Activated CD4-positive, alpha-beta memory T cell treated with anti-CD3 and anti-CD28 coated beads, Interleukin-2, amount 10 ng/mL, durations not matched to agents 7 days and 5 days (primary cell): Measurements from ENCODE around the gene RNF220. TPM values are rescaled to one million over a fixed set of nuclear protein-coding genes. Genes with fewer than 3 reads are reported as not detected.

Experiments used
- CTCF ChIA-PET: fragments of 350-600 bp; sonication (Branson Sonifier 250); formaldehyde crosslinking; loops from one replicate; lab custom pipeline; 2021; ENCODE audit warnings: antibody characterized with exemption, inconsistent platforms; lab: Charles Lee
- POLR2A ChIA-PET: fragments of 350-600 bp; sonication (Branson Sonifier 250); formaldehyde crosslinking; loops from one replicate; lab custom pipeline; 2021; ENCODE audit warnings: antibody characterized with exemption; lab: Charles Lee
- DNase-seq: peaks from one replicate; pipeline ENCODE4 v3.0.0-alpha.2; 2020
- H3K27ac Mint-ChIP-seq: one replicate; pipeline ENCODE4 v1.8.0; 2021; ENCODE audit warnings: mild to moderate bottlenecking, mixed read lengths
- H3K27me3 Mint-ChIP-seq: one replicate; pipeline ENCODE4 v1.8.0; 2021; ENCODE audit warnings: mixed read lengths
- H3K36me3 Mint-ChIP-seq: one replicate; pipeline ENCODE4 v1.8.0; 2021; ENCODE audit warnings: low read depth, mixed read lengths
- H3K4me1 Mint-ChIP-seq: one replicate; pipeline ENCODE4 v1.8.0; 2021; ENCODE audit warnings: mixed read lengths
- H3K4me3 Mint-ChIP-seq: one replicate; pipeline ENCODE4 v1.8.0; 2021; ENCODE audit warnings: mild to moderate bottlenecking, mixed read lengths
- H3K9me3 Mint-ChIP-seq: one replicate; pipeline ENCODE4 v1.8.0; 2021; ENCODE audit warnings: mixed read lengths
- total RNA-seq, 2 experiments: library from RNA; stranded (reverse); gene quantifications; one replicate each; pipeline ENCODE4 v1.2.3, GENCODE V29; 2021

Gene RNF220
- total RNA-seq, 2 experiments from 2014 or later, result 69.0 to 70.7 TPM

GRCh38 chr1:44425341-44426082 lies 20.5 kb downstream of the RNF220 start:
- peaks cover 3% of the 10 kb centered on the region for H3K4me1 Mint-ChIP-seq
- H3K9me3 Mint-ChIP-seq, result no peaks in the 10 kb centered on the region
- DNase-seq, result no peak
- no peak overlapping the region for H3K4me3 Mint-ChIP-seq
- no peaks in the 10 kb centered on the region for H3K36me3 Mint-ChIP-seq
- H3K27me3 Mint-ChIP-seq, result peaks cover 76% of the 10 kb centered on the region
- POLR2A ChIA-PET, result no interaction called here
- CTCF ChIA-PET, result no interaction called here
- H3K27ac Mint-ChIP-seq, result no peak overlapping the region

- no peak for DNase-seq
- CTCF ChIA-PET, result no interaction called here
- H3K27me3 Mint-ChIP-seq, result peaks cover 41% of the 10 kb centered on the region
These were observed 26.8 kb downstream of the RNF220 start for GRCh38 chr1:44431861-44432260.

DNA sequence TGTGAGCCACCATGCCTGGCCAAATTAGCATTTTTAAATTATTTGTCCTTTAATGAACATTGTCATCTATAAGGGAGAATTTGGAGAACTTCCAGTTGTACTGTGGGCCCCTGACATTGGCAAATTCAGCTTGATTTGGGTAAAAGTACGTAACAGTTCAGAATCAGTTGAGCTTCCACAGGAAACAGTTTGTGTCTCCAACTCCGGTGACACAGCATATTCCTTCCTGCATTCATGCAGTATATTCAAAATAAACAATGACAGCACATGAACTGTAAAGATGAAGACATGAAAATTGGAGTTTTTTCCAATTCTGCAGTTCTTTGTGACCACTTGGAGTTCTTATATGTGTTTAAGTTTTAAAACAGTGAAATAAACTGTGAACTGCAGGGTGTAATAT lies 28.2 kb downstream of the RNF220 start:
- Mint-ChIP-seq H3K36me3 (no peaks in the 10 kb centered on the region), H3K27me3 (peaks cover 30% of the 10 kb centered on the region), H3K9me3 (no peaks in the 10 kb centered on the region), H3K4me3 (no peak overlapping the region), H3K4me1 (no peaks in the 10 kb centered on the region), H3K27ac (no peak overlapping the region)
- ChIA-PET CTCF (no interaction called here), POLR2A (no interaction called here)
- no peak for DNase-seq

More at GRCh38 chr1:44431861-44432260, 26.8 kb downstream of the RNF220 start:
- H3K27ac Mint-ChIP-seq, result no peak overlapping the region
- POLR2A ChIA-PET, result no interaction called here
- H3K9me3 Mint-ChIP-seq, result no peaks in the 10 kb centered on the region
- no peaks in the 10 kb centered on the region for H3K36me3 Mint-ChIP-seq
- H3K4me1 Mint-ChIP-seq, result no peaks in the 10 kb centered on the region
- H3K4me3 Mint-ChIP-seq, result no peak overlapping the region

DNA sequence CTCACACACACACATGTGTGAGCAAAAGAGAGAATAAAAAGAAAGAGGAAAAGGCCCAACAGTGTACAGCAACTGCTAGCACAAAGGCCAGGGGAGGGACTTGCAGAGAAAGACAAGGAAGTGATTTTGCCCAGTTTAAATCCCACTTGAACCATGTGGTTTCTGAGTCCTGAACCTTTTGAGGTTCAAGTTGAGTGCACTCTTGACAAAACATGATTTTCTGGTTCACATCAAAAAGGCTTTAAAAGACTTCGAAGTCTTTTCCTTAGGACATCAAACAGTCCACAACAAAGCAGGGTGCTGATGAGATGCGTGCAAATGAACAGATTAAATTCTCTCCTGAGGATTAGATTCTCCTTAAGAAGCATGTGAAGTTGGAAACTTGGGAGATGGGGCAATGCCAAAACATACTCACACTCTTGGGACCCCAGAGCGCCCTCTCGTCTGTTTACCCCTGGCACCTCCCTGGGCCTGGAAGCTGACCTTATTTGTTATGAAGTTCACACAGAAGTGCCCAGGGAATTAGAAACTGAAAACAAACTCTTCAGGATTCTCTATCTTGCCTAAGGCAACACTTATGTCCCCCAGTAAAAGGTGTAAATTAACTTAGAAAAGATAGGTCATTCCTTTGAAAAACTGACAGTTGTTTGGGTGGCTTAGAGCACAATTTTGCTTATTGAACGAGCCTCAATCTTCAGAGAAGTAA lies 31.5 kb downstream of the RNF220 start:
- ChIA-PET POLR2A (no interaction called here), CTCF (no interaction called here)
- no peak overlapping the region for H3K27ac Mint-ChIP-seq
- no peaks in the 10 kb centered on the region for H3K9me3 Mint-ChIP-seq
- H3K36me3 Mint-ChIP-seq, result no peaks in the 10 kb centered on the region
- peaks cover 21% of the 10 kb centered on the region for H3K27me3 Mint-ChIP-seq
- H3K4me1 Mint-ChIP-seq, result no peaks in the 10 kb centered on the region
- no peak for DNase-seq
- H3K4me3 Mint-ChIP-seq, result no peak overlapping the region

GRCh38 chr1:44437107-44437716 lies 32.2 kb downstream of the RNF220 start:
- Mint-ChIP-seq H3K36me3 (no peaks in the 10 kb centered on the region), H3K4me1 (no peaks in the 10 kb centered on the region), H3K27ac (no peak overlapping the region), H3K4me3 (no peak overlapping the region), H3K27me3 (peaks cover 20% of the 10 kb centered on the region), H3K9me3 (no peaks in the 10 kb centered on the region)
- ChIA-PET POLR2A (no interaction called here), CTCF (interaction anchor here (1.4 kb wide), 1 partner anchor 158 kb away, joined by 4 read pairs; no protein-coding TSS in a partner anchor)
- no peak for DNase-seq

GRCh38 chr1:44442791-44443190 lies 37.7 kb downstream of the RNF220 start:
- POLR2A ChIA-PET, result no interaction called here
- no peaks in the 10 kb centered on the region for H3K9me3 Mint-ChIP-seq
- CTCF ChIA-PET, result no interaction called here
- H3K27ac Mint-ChIP-seq, result no peak overlapping the region
- no peak overlapping the region for H3K4me3 Mint-ChIP-seq
- H3K4me1 Mint-ChIP-seq, result no peaks in the 10 kb centered on the region
- peaks cover 38% of the 10 kb centered on the region for H3K27me3 Mint-ChIP-seq
- H3K36me3 Mint-ChIP-seq, result no peaks in the 10 kb centered on the region
- DNase-seq, result no peak

DNA sequence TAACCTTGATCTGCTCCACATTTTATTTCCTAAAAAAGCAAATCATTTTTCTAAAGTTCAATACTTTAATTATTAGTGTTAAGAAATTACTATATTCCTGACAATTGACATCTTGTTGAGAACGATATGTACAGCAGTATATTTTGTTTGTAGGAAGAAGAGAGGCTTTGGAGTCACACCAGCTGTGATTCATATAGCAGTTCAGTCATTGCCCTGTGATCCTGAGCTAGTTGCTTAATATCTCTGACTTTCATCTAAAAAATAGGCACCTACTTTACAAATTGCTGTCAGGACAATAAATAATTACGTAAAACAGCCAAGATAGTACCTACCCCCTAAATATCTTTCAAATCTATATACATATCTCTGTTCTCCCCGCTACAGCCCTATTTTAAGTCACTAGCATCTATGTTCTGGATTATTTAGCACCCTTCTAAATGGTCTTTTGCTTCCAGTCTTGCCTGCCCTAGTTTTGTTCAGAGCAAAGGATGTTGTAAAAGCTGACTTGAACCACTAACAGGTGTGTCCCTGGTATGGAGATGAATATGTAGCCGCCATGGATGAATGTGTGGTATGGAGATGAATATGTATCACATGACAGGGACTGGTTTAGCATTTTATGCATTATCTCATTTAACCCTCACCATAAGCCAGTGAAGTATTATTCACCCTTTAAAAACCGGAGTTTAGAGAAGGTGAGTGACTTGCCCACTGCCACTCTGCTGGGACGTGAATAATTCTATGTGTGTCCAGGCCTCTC lies 42.2 kb downstream of the RNF220 start:
- peaks cover 29% of the 10 kb centered on the region for H3K27me3 Mint-ChIP-seq
- POLR2A ChIA-PET, result no interaction called here
- no peak overlapping the region for H3K27ac Mint-ChIP-seq
- no peak for DNase-seq
- H3K4me3 Mint-ChIP-seq, result no peak overlapping the region
- H3K9me3 Mint-ChIP-seq, result no peaks in the 10 kb centered on the region
- no peaks in the 10 kb centered on the region for H3K36me3 Mint-ChIP-seq
- CTCF ChIA-PET, result interaction anchor here (0.7 kb wide), 1 partner anchor 146 kb away, joined by 3 read pairs; no protein-coding TSS in a partner anchor
- no peaks in the 10 kb centered on the region for H3K4me1 Mint-ChIP-seq

- POLR2A ChIA-PET, result no interaction called here
- Mint-ChIP-seq H3K27me3 (peaks cover 38% of the 10 kb centered on the region), H3K9me3 (no peaks in the 10 kb centered on the region), H3K36me3 (no peaks in the 10 kb centered on the region), H3K4me1 (no peaks in the 10 kb centered on the region), H3K4me3 (no peak overlapping the region), H3K27ac (no peak overlapping the region)
- no peak for DNase-seq
- CTCF ChIA-PET, result no interaction called here
These were observed 48.8 kb downstream of the RNF220 start for GRCh38 chr1:44453798-44454349.

DNA sequence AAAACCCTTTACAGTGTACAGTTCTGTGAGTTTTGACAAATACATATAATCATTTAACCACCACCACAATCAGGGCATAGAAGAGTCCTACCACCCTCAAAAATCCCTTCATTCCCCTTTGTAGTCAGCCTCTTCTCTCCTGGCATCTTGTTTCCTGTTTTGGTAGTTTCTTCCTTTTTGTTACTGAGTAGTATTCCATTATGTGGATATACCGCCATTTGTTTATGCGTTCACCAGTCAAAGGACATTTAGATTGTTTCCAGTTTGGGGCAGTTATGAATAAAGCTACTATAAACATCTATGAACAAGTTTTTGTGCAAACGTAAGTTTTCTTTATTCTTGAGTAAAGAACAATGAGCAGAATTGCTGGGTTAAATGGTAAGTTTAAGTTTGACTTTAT lies 49.6 kb downstream of the RNF220 start:
- Mint-ChIP-seq H3K4me1 (no peaks in the 10 kb centered on the region), H3K27ac (no peak overlapping the region), H3K9me3 (no peaks in the 10 kb centered on the region), H3K27me3 (peaks cover 43% of the 10 kb centered on the region), H3K4me3 (no peak overlapping the region), H3K36me3 (no peaks in the 10 kb centered on the region)
- CTCF ChIA-PET, result no interaction called here
- no peak for DNase-seq
- POLR2A ChIA-PET, result no interaction called here

- ChIA-PET CTCF (no interaction called here), POLR2A (no interaction called here)
- Mint-ChIP-seq H3K9me3 (no peaks in the 10 kb centered on the region), H3K36me3 (no peaks in the 10 kb centered on the region), H3K4me3 (no peak overlapping the region), H3K27me3 (peaks cover 45% of the 10 kb centered on the region), H3K27ac (no peak overlapping the region), H3K4me1 (no peaks in the 10 kb centered on the region)
- no peak for DNase-seq
These were observed 55.2 kb downstream of the RNF220 start for GRCh38 chr1:44460107-44460882.

DNA sequence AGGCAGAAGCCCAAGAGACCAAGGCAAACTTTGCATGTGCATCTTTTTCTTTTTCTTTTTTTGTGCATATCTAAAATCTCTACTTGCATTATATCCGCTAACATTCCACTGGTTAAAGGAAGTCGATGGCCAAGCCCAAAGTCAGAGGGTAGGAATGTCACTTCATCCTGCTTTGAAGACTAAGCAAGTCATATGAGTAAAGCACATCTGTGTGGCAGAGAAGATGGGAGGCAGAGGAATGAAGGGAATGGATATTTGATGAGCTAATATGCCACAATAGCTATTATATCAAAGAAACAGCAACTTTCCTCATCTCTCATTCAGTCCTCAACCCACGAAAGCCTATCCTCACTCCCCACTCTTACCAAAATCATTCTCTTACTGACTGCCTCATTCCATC lies 59.3 kb downstream of the RNF220 start:
- Mint-ChIP-seq H3K9me3 (no peaks in the 10 kb centered on the region), H3K36me3 (no peaks in the 10 kb centered on the region), H3K4me3 (no peak overlapping the region), H3K27me3 (peaks cover 29% of the 10 kb centered on the region), H3K4me1 (no peaks in the 10 kb centered on the region), H3K27ac (no peak overlapping the region)
- ChIA-PET POLR2A (no interaction called here), CTCF (no interaction called here)
- DNase-seq, result no peak

- Mint-ChIP-seq H3K36me3 (no peaks in the 10 kb centered on the region), H3K4me1 (peaks cover 1% of the 10 kb centered on the region), H3K4me3 (no peak overlapping the region), H3K27me3 (peaks cover 33% of the 10 kb centered on the region), H3K27ac (no peak overlapping the region), H3K9me3 (no peaks in the 10 kb centered on the region)
- ChIA-PET CTCF (no interaction called here), POLR2A (no interaction called here)
- DNase-seq, result no peak
These were observed 62.5 kb downstream of the RNF220 start for GRCh38 chr1:44467566-44467965.
